Astrocyte (in vitro differentiated cells and primary cell): ENCODE results near the gene RPL13. TPM values are rescaled to one million over a fixed set of nuclear protein-coding genes. Genes with fewer than 3 reads are reported as not detected.

ENCODE experiments used
- DNase-seq: peaks from one replicate; pipeline ENCODE4 v3.0.0-alpha.2; 2010; ENCODE audit warnings: low read depth
- FAIRE-seq: peaks from 2 replicates; lab custom pipeline; 2011; peaks lifted over from hg19 to GRCh38; lab: Jason Lieb, UNC
- H2AFZ ChIP-seq: 2 replicates; pipeline ENCODE4 v1.6.0; 2012; ENCODE audit warnings: low read depth, low read length, inconsistent platforms
- H3K27ac ChIP-seq: 2 replicates; pipeline ENCODE4 v1.5.1; 2011; ENCODE audit warnings: low read depth, low read length, inconsistent platforms
- H3K27me3 ChIP-seq: 2 replicates; pipeline ENCODE4 v1.6.0; 2011; ENCODE audit warnings: low read length, inconsistent platforms; ENCODE audit not compliant: insufficient read depth
- H3K36me3 ChIP-seq: 2 replicates; pipeline ENCODE4 v1.5.1; 2011; ENCODE audit warnings: low read length, inconsistent platforms; ENCODE audit not compliant: insufficient read depth
- H3K4me1 ChIP-seq: 2 replicates; pipeline ENCODE4 v1.5.1; 2011; ENCODE audit warnings: low read length, inconsistent platforms; ENCODE audit not compliant: insufficient read depth
- H3K4me2 ChIP-seq: 2 replicates; pipeline ENCODE4 v1.6.0; 2012; ENCODE audit warnings: low read length, inconsistent platforms
- H3K4me3 ChIP-seq: 2 replicates; pipeline ENCODE4 v1.5.1; 2011; ENCODE audit warnings: low read depth, mild to moderate bottlenecking, low read length, inconsistent platforms; ENCODE audit not compliant: insufficient read depth
- H3K79me2 ChIP-seq: 2 replicates; pipeline ENCODE4 v1.6.0; 2012; ENCODE audit warnings: mild to moderate bottlenecking, low read length, inconsistent platforms; ENCODE audit not compliant: insufficient read depth
- H3K9ac ChIP-seq: 2 replicates; pipeline ENCODE4 v1.6.0; 2012; ENCODE audit warnings: mild to moderate bottlenecking, low read length, inconsistent platforms
- H3K9me3 ChIP-seq: 2 replicates; pipeline ENCODE4 v1.5.1; 2012; ENCODE audit warnings: low read depth, mild to moderate bottlenecking, low read length, inconsistent platforms; ENCODE audit not compliant: insufficient read depth
- H4K20me1 ChIP-seq: 2 replicates; pipeline ENCODE4 v1.6.0; 2012; ENCODE audit warnings: low read length, inconsistent platforms; ENCODE audit not compliant: insufficient read depth
- H3K27ac Mint-ChIP-seq: one replicate; pipeline ENCODE4 v1.8.0; 2021; ENCODE audit warnings: mild to moderate bottlenecking, mixed read lengths; ENCODE audit not compliant: unreplicated experiment
- H3K27me3 Mint-ChIP-seq: one replicate; pipeline ENCODE4 v1.8.0; 2021; ENCODE audit warnings: low read depth, mixed read lengths; ENCODE audit not compliant: unreplicated experiment
- H3K36me3 Mint-ChIP-seq: one replicate; pipeline ENCODE4 v1.8.0; 2021; ENCODE audit warnings: low read depth, mixed read lengths; ENCODE audit not compliant: unreplicated experiment
- H3K4me1 Mint-ChIP-seq: one replicate; pipeline ENCODE4 v1.8.0; 2021; ENCODE audit warnings: low read depth, mixed read lengths; ENCODE audit not compliant: unreplicated experiment
- H3K4me3 Mint-ChIP-seq: one replicate; pipeline ENCODE4 v1.8.0; 2021; ENCODE audit warnings: mild to moderate bottlenecking, moderate library complexity, mixed read lengths; ENCODE audit not compliant: unreplicated experiment
- H3K9me3 Mint-ChIP-seq: one replicate; pipeline ENCODE4 v1.8.0; 2021; ENCODE audit warnings: mild to moderate bottlenecking, mixed read lengths; ENCODE audit not compliant: unreplicated experiment
- EZH2 ChIP-seq: IDR thresholded peaks from 2 replicates; pipeline ENCODE4 v1.6.1; 2012; ENCODE audit warnings: mild to moderate bottlenecking, low read length, inconsistent platforms; ENCODE audit not compliant: insufficient read depth
- total RNA-seq: library from RNA; stranded (reverse); gene quantifications from 2 replicates; pipeline ENCODE4 v1.2.1, GENCODE V29; 2021
- TF ChIP-seq, protein P1 (sequence below): IDR thresholded peaks from 2 replicates; pipeline ENCODE4 v1.5.1; 2011; ENCODE audit warnings: low read depth, mild to moderate bottlenecking, inconsistent platforms, low read length, moderate library complexity; ENCODE audit not compliant: insufficient read depth

The RPL13 gene
- total RNA-seq, 1 donor from 2014 or later = 1,239 TPM

DNA sequence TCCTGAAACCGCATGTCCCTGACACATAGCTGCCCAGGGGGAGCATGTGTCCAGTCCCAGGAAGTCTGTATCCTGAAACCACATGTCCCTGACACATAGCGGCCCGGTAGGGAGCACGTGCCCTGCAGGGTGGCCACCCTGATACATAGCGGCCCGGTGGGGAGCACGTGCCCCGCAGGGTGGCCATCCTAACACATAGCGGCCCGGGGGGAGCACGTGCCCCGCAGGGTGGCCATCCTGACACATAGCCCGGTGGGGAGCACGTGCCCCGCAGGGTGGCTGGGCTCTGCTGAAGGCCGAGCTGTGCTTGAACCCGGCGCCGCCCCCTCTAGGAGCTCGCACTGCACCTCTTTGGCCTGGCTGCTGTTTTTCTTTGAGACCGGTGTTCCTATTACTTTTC lies 18.7 kb upstream of the RPL13 start:
- H3K9ac ChIP-seq = no peak overlapping the region
- H3K4me2 ChIP-seq = no peak overlapping the region
- DNase-seq (no peak), FAIRE-seq (no peak)
- H3K27me3 Mint-ChIP-seq = no peaks in the 10 kb centered on the region
- peaks cover 14% of the 10 kb centered on the region for H3K36me3 Mint-ChIP-seq
- peaks cover 16% of the 10 kb centered on the region for H3K36me3 ChIP-seq
- H3K4me3 Mint-ChIP-seq = no peak overlapping the region
- no peak overlapping the region for H2AFZ ChIP-seq
- H3K27me3 ChIP-seq = no peaks in the 10 kb centered on the region
- H3K27ac ChIP-seq = no peak overlapping the region
- H3K79me2 ChIP-seq = peaks cover 23% of the 10 kb centered on the region
- TF ChIP-seq, protein P1, sequence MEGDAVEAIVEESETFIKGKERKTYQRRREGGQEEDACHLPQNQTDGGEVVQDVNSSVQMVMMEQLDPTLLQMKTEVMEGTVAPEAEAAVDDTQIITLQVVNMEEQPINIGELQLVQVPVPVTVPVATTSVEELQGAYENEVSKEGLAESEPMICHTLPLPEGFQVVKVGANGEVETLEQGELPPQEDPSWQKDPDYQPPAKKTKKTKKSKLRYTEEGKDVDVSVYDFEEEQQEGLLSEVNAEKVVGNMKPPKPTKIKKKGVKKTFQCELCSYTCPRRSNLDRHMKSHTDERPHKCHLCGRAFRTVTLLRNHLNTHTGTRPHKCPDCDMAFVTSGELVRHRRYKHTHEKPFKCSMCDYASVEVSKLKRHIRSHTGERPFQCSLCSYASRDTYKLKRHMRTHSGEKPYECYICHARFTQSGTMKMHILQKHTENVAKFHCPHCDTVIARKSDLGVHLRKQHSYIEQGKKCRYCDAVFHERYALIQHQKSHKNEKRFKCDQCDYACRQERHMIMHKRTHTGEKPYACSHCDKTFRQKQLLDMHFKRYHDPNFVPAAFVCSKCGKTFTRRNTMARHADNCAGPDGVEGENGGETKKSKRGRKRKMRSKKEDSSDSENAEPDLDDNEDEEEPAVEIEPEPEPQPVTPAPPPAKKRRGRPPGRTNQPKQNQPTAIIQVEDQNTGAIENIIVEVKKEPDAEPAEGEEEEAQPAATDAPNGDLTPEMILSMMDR = no peak
- TF ChIP-seq EZH2 = no peak
- H3K9me3 ChIP-seq = no peaks in the 10 kb centered on the region
- H4K20me1 ChIP-seq = peaks cover 55% of the 10 kb centered on the region
- no peak overlapping the region for H3K27ac Mint-ChIP-seq
- no peaks in the 10 kb centered on the region for H3K4me1 Mint-ChIP-seq
- H3K4me1 ChIP-seq = peaks cover 14% of the 10 kb centered on the region
- H3K9me3 Mint-ChIP-seq = no peaks in the 10 kb centered on the region
- no peak overlapping the region for H3K4me3 ChIP-seq

DNA sequence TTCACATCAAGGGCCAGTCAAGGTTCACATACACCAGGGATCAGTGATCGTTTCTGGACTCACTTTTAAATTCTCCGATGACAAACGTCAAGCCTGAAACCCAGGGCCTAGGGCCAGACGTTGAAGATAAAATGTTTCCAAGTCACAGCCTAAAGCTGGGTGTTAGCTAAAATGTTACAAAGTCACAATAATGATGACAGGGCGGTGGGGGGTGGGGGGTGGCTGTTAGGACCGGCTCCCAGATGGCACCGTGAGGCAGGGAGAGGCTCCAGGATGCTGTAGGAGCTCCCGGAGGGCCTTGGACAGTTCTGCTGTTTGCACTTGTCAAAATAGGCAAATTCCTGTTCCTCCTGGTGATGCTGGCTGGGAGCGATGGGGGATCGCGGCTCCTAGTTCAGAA lies 16.4 kb upstream of the RPL13 start:
- Histone ChIP-seq H2AFZ (no peak overlapping the region), H3K79me2 (peaks cover 7% of the 10 kb centered on the region), H3K9me3 (no peaks in the 10 kb centered on the region), H3K4me2 (no peak overlapping the region), H3K36me3 (peaks cover 13% of the 10 kb centered on the region), H3K27me3 (no peaks in the 10 kb centered on the region), H3K4me3 (no peak overlapping the region), H4K20me1 (peaks cover 35% of the 10 kb centered on the region), H3K9ac (no peak overlapping the region), H3K27ac (no peak overlapping the region), H3K4me1 (no peaks in the 10 kb centered on the region)
- no peaks in the 10 kb centered on the region for H3K27me3 Mint-ChIP-seq
- FAIRE-seq (no peak), DNase-seq (no peak)
- TF ChIP-seq EZH2 = no peak
- TF ChIP-seq, protein P1 = no peak
- no peaks in the 10 kb centered on the region for H3K9me3 Mint-ChIP-seq
- no peak overlapping the region for H3K27ac Mint-ChIP-seq
- H3K36me3 Mint-ChIP-seq = peaks cover 12% of the 10 kb centered on the region
- no peaks in the 10 kb centered on the region for H3K4me1 Mint-ChIP-seq
- H3K4me3 Mint-ChIP-seq = no peak overlapping the region

DNA sequence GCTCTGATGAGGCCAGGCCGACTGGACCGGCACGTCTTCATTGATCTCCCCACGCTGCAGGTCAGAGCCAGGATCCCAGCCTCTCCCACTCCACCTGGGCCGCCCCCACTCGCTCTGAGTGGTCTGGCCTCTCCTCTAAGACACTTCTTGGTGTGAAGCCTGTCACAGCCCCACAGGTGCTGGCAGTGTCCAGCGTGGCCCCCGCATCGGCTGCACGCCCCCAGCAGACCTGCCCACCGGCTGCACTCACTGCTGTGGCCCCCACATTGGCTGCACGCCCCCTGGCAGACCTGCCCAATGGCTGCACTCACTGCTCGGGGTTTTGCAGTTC lies 15.8 kb upstream of the RPL13 start:
- Mint-ChIP-seq H3K27me3 (no peaks in the 10 kb centered on the region), H3K27ac (no peak overlapping the region), H3K4me3 (no peak overlapping the region), H3K4me1 (no peaks in the 10 kb centered on the region), H3K9me3 (no peaks in the 10 kb centered on the region), H3K36me3 (peaks cover 12% of the 10 kb centered on the region)
- no peaks in the 10 kb centered on the region for H3K9me3 ChIP-seq
- no peak overlapping the region for H3K27ac ChIP-seq
- TF ChIP-seq, protein P1 = no peak
- H4K20me1 ChIP-seq = peaks cover 34% of the 10 kb centered on the region
- H3K4me3 ChIP-seq = no peak overlapping the region
- H3K27me3 ChIP-seq = no peaks in the 10 kb centered on the region
- FAIRE-seq (no peak), DNase-seq (no peak)
- H3K79me2 ChIP-seq = peaks cover 7% of the 10 kb centered on the region
- no peak overlapping the region for H3K4me2 ChIP-seq
- H3K9ac ChIP-seq = no peak overlapping the region
- no peaks in the 10 kb centered on the region for H3K4me1 ChIP-seq
- H2AFZ ChIP-seq = no peak overlapping the region
- H3K36me3 ChIP-seq = peaks cover 17% of the 10 kb centered on the region
